Osteocyte (in vitro differentiated cells): ENCODE results near the gene KAZN. TPM values are rescaled to one million over a fixed set of nuclear protein-coding genes. Genes with fewer than 3 reads are reported as not detected.

ENCODE experiments used
- DNase-seq: peaks from one replicate; pipeline ENCODE4 v3.0.0; 2021; ENCODE audit warnings: mixed read lengths; ENCODE audit not compliant: unreplicated experiment; ENCODE audit errors: extremely low spot score
- H3K27ac Mint-ChIP-seq: one replicate; pipeline ENCODE4 v1.8.0; 2021; ENCODE audit warnings: mild to moderate bottlenecking, mixed read lengths; ENCODE audit not compliant: unreplicated experiment
- H3K27me3 Mint-ChIP-seq: one replicate; pipeline ENCODE4 v1.8.0; 2021; ENCODE audit warnings: mixed read lengths; ENCODE audit not compliant: unreplicated experiment
- H3K36me3 Mint-ChIP-seq: one replicate; pipeline ENCODE4 v1.8.0; 2021; ENCODE audit warnings: mixed read lengths; ENCODE audit not compliant: unreplicated experiment
- H3K4me1 Mint-ChIP-seq: one replicate; pipeline ENCODE4 v1.8.0; 2021; ENCODE audit warnings: mixed read lengths; ENCODE audit not compliant: unreplicated experiment
- H3K4me3 Mint-ChIP-seq: one replicate; pipeline ENCODE4 v1.8.0; 2021; ENCODE audit warnings: mild to moderate bottlenecking, moderate library complexity, mixed read lengths; ENCODE audit not compliant: unreplicated experiment
- H3K9me3 Mint-ChIP-seq: one replicate; pipeline ENCODE4 v1.8.0; 2021; ENCODE audit warnings: mixed read lengths; ENCODE audit not compliant: unreplicated experiment
- total RNA-seq: library from RNA; stranded (reverse); gene quantifications from 2 replicates; pipeline ENCODE4 v1.2.1, GENCODE V29; 2021
- TF ChIP-seq, protein P1 (sequence below): fragments of 200-600 bp; sonication (generic); IDR thresholded peaks from 2 replicates; pipeline ENCODE4 v1.5.0; 2021; ENCODE audit warnings: antibody characterized with exemption, mild to moderate bottlenecking, moderate library complexity

Gene KAZN
- total RNA-seq, 1 donor from 2014 or later: 47.1 TPM

DNA sequence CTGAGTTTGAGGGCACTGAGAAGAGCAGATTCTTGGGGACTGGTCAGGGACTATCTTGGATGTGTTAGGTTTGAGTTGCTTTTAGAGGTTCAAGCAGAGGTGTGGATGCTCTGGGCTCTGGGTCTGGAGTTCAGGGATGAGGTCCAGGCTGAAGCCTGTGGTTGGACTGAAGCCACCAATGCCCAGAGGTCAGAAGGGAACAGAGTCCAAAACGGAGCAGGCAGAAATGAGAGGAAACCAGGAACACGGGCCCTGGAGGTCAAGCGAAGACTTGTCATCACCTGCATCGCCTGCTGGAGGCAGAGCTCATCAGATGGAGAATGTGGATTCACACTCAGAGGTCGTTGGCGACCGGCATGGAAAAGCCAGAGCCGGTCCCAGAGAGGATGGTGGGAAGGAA lies 425.5 kb downstream of the KAZN start:
- peak overlapping the region; percentile 54 for H3K27ac Mint-ChIP-seq
- peaks cover 67% of the 10 kb centered on the region for H3K4me1 Mint-ChIP-seq
- TF ChIP-seq, protein P1, sequence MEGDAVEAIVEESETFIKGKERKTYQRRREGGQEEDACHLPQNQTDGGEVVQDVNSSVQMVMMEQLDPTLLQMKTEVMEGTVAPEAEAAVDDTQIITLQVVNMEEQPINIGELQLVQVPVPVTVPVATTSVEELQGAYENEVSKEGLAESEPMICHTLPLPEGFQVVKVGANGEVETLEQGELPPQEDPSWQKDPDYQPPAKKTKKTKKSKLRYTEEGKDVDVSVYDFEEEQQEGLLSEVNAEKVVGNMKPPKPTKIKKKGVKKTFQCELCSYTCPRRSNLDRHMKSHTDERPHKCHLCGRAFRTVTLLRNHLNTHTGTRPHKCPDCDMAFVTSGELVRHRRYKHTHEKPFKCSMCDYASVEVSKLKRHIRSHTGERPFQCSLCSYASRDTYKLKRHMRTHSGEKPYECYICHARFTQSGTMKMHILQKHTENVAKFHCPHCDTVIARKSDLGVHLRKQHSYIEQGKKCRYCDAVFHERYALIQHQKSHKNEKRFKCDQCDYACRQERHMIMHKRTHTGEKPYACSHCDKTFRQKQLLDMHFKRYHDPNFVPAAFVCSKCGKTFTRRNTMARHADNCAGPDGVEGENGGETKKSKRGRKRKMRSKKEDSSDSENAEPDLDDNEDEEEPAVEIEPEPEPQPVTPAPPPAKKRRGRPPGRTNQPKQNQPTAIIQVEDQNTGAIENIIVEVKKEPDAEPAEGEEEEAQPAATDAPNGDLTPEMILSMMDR: no peak
- peaks cover 7% of the 10 kb centered on the region for H3K36me3 Mint-ChIP-seq
- no peak overlapping the region for H3K4me3 Mint-ChIP-seq
- H3K9me3 Mint-ChIP-seq: no peaks in the 10 kb centered on the region
- no peak for DNase-seq
- H3K27me3 Mint-ChIP-seq: no peaks in the 10 kb centered on the region

DNA sequence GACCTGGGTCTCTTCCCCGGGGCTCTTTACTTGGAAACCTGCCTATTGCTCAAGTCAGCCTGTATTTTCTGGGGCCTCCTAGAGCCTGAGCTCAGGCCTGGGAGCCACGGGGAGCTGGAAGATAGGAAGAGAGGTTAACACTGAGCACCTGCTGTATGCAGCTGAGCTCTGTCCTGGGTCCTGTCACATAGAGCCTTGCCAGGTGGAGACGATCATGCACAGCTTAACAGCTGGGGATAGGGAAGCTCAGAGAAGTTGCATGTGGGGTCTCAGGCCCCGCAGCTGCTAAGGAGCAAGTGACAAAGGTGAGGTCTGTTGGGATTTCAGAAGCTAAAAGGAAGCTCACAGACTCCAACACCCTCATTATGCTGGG lies 427.6 kb downstream of the KAZN start:
- Mint-ChIP-seq H3K27ac (peak overlapping the region; percentile 65), H3K36me3 (peaks cover 7% of the 10 kb centered on the region), H3K27me3 (no peaks in the 10 kb centered on the region), H3K4me3 (no peak overlapping the region), H3K9me3 (no peaks in the 10 kb centered on the region), H3K4me1 (peaks cover 82% of the 10 kb centered on the region)
- no peak for DNase-seq
- TF ChIP-seq, protein P1: no peak

DNA sequence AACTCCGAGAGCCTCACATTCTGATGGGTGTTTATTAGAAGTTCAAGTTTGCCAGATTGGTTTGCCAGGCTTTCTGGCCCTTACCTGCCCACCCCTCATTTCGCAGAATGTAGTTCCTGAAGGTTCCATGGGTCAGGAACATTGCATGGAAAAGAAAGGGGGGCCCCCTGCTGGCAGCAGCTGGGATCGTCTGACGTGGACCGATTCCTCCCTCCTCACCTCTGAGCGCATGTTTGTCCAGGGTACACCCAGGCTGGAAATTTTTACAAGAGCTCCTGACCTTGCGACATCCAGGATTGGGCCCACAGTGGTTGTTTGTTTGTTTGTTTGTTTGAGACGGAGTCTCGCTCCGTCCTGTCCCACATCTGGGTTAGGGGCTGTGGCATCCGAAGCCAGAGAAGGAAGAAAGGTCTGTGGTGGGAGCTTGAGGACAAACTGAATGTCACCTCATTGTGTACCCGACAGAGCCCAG lies 429.1 kb downstream of the KAZN start:
- no peaks in the 10 kb centered on the region for H3K9me3 Mint-ChIP-seq
- peaks cover 7% of the 10 kb centered on the region for H3K36me3 Mint-ChIP-seq
- no peak overlapping the region for H3K4me3 Mint-ChIP-seq
- peak overlapping the region; percentile 94 for H3K27ac Mint-ChIP-seq
- H3K4me1 Mint-ChIP-seq: peaks cover 76% of the 10 kb centered on the region
- peak; percentile 92 for DNase-seq
- TF ChIP-seq, protein P1: peak; percentile 93
- no peaks in the 10 kb centered on the region for H3K27me3 Mint-ChIP-seq

DNA sequence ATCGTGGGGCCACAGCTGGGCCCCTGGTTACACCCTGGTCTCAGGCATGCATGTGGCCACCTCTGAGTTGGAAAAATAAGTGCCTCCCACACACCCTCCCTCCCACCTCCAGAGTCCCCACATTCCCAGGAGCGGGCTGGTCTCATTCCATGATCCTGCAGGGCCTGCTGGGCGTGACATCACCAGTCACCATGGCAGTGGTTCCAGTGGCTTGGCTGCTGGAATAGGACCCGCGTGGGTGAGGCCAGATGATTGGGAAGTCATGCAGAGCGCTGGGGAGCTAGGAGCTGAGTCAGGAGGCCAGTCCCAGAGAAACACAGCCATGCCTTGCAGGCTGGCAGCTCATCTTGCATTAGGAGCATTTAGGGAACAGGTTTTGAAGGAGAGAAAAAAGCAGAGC lies 429.6 kb downstream of the KAZN start:
- Mint-ChIP-seq H3K4me1 (peaks cover 72% of the 10 kb centered on the region), H3K27ac (peak overlapping the region; percentile 94), H3K27me3 (no peaks in the 10 kb centered on the region), H3K4me3 (no peak overlapping the region), H3K9me3 (no peaks in the 10 kb centered on the region), H3K36me3 (peaks cover 7% of the 10 kb centered on the region)
- TF ChIP-seq, protein P1: no peak
- DNase-seq: peak; percentile 89

DNA sequence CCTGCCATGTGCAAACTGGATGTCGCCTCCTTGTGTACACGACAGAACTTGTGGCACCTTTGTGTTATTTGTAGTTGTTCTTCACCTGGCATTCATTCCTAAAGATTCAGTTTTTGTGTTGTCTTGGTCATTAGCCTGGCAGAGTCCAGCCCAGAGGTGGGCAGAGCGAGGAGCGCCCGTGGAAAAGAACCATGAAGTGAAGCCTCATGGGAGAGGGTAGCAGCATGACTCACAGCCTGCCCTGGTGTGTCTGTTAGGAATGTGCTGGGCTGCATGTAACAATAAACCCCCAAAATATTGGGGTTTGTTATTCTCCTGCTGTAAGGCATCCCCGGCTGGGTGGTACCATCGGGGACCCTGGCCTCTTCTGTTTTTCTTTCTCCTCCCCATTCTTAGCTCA lies 430.1 kb downstream of the KAZN start:
- Mint-ChIP-seq H3K4me1 (peaks cover 72% of the 10 kb centered on the region), H3K27ac (peak overlapping the region; percentile 94), H3K9me3 (no peaks in the 10 kb centered on the region), H3K27me3 (no peaks in the 10 kb centered on the region), H3K36me3 (peaks cover 5% of the 10 kb centered on the region), H3K4me3 (no peak overlapping the region)
- TF ChIP-seq, protein P1: no peak
- DNase-seq: no peak
